GM19397 (cell line): ENCODE measurements around the gene BOK.

ENCODE experiments used
- ATAC-seq: cut with Tn5 transposase; IDR thresholded peaks from one replicate; pipeline ENCODE4 v1.9.1; 2021; ENCODE audit warnings: mild to moderate bottlenecking, moderate library complexity; ENCODE audit not compliant: unreplicated experiment

The BOK gene

GRCh38 chr2:241597561-241597960 lies 39.0 kb downstream of the BOK start:
- ATAC-seq = no peak

GRCh38 chr2:241598061-241598460 lies 39.5 kb downstream of the BOK start:
- no peak for ATAC-seq

- no peak for ATAC-seq
These were observed 39.9 kb downstream of the BOK start for GRCh38 chr2:241598487-241598886.

GRCh38 chr2:241599615-241600014 lies 41.1 kb downstream of the BOK start:
- ATAC-seq = no peak

GRCh38 chr2:241601841-241602240 lies 43.3 kb downstream of the BOK start:
- no peak for ATAC-seq

GRCh38 chr2:241602720-241603119 lies 44.2 kb downstream of the BOK start:
- no peak for ATAC-seq

GRCh38 chr2:241603686-241604085 lies 45.1 kb downstream of the BOK start:
- ATAC-seq = no peak

- no peak for ATAC-seq
These were observed 47.6 kb downstream of the BOK start for GRCh38 chr2:241606186-241606585.

GRCh38 chr2:241607162-241607885 lies 48.8 kb downstream of the BOK start:
- no peak for ATAC-seq

GRCh38 chr2:241608881-241609280 lies 50.3 kb downstream of the BOK start:
- no peak for ATAC-seq

GRCh38 chr2:241609859-241610793 lies 51.6 kb downstream of the BOK start:
- ATAC-seq = peak; percentile 94

- no peak for ATAC-seq
These were observed 52.5 kb downstream of the BOK start for GRCh38 chr2:241611062-241611461.

GRCh38 chr2:241612156-241613016 lies 53.8 kb downstream of the BOK start:
- ATAC-seq = no peak

- no peak for ATAC-seq
These were observed 54.7 kb downstream of the BOK start for GRCh38 chr2:241613017-241613780.

GRCh38 chr2:241615041-241615440 lies 56.5 kb downstream of the BOK start:
- ATAC-seq = no peak

- ATAC-seq = no peak
These were observed 57.0 kb downstream of the BOK start for GRCh38 chr2:241615522-241616052.

- ATAC-seq = no peak
These were observed 57.9 kb downstream of the BOK start for GRCh38 chr2:241616168-241617125.

GRCh38 chr2:241617431-241618154 lies 59.0 kb downstream of the BOK start:
- no peak for ATAC-seq
